Central memory CD4-positive, alpha-beta T cell (primary cell): ENCODE results near the gene LYST.
"Not testable (repeated sequence)": the region's sequence is repeated elsewhere in the genome, so short reads cannot be mapped to it uniquely, and the experiment has no call there.

Experiments used
- DNase-seq: peaks from one replicate; pipeline ENCODE4 v3.0.0; 2022

LYST gene

DNA sequence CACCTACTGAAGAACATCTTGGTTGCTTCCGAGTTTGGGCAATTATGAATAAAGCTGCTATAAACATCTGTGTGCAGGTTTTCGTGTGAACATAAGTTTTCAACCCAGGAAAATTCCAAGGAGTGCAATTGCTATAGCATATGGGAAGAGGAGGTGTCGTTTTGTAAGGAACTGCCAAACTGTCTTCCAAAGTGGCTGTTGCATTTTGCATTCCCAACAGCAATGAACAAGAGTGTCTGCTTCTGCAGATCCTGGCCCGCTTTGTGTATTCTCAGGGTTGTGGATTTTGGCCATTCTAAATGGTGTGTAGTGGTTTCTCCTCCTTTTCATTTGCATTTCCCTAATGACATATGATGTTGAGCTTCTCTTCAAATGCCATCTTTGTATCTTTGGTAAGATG lies 240.9 kb downstream of the LYST start:
- no peak for DNase-seq

DNA sequence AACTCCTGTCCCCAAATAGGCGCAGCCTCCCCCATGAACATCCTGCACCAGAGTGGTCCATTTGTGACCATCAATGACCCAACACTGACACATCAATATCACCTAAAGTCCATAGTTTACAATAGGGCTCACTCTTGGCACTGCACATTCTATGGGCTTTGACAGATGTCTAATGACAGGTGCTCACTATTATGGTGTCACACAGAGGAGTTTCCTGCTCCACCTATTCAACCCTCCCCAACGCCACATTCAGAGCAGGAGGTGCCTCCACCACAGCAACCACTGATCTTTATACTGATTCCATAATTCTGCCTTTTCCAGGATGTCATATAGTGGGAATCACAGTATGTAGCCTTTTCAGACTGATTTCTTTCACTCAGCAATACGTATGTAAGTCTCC lies 241.4 kb downstream of the LYST start:
- DNase-seq, result no peak

DNA sequence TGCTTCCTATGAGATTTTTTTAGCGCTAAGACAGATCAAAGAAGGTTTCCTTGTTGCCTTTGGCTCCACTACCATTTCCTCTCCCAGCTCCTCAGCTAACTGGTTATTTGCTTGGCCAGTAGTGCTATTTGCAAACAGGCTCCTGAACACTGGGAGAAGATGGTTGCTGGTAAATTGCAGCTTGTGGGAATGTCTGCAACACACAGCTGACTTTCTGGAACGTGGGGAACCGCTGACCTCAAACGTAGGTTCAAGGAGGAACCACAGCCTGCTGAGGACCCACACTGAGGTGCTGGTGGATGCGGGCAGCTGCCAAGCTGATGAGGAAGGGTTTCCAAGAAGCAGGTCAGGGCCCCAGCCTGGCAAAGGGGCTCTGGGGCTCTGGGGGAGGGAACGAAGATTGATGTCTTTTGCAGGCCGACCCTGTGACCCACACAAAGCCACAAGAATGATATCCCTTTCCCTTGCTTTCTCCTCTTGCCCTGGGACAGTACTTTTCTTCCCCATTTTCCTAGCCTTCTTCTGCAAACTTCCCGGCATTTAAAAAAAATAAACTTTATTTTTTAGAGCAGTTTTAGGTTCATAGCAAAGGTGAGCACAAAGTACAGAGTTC lies 241.9 kb downstream of the LYST start:
- DNase-seq, result no peak

DNA sequence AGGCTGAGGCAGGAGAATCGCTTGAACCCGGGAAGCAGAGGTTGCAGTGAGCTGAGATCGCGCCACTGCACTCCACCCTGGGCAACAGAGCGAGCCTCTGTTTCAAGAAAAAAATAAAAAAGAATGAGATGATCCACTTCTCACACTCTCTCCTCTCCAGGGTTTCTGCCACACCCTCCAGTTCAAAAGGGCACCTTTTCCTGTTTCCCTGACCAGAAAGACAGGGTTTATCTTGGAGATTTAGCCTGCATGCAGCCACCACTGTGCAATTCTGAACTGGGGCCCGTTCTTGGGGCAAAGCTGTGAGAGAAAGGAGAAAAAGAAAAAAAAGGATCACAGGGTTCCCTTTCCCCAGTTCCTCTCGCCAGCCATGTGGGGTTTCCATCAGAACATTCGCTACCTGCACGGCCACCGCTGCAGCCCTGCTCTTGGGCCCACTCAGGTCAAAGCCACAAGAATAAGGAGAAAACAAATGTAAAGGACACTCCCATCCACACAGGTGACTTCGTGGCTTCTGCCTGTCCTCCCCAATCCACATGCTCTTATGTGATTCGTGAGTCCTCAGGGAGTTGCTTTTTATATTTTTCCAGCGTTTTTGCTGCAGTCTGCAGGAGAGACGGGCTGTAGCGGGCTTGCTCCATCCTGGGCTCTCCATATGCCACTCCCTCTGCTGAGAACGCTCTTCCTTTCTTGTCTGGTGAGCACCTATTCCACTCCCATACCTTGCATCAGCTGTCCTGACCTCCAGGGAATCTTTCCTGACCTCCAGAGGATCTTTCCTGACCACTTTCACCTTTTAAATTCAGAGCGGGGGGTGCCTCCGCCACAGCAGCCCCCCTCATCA lies 243.5 kb downstream of the LYST start:
- no peak for DNase-seq

DNA sequence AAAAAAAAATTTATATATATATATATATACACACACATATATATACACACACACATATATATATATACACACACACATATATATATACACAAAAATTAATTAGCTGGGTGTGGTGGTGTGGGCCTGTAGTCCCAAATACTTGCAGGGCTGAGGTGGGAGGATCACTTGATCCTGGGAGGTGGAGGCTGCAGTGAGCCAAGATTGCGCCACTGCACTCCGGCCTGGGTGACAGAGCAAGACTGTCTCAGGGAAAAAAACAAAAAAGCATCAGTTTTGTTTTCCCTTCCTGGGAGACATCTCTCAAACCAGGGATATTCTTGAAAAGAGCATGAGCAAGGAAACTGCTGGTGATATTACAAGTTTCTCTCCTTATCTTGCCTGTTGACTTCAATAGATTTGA lies 247.6 kb downstream of the LYST start:
- not testable (repeated sequence) for DNase-seq

DNA sequence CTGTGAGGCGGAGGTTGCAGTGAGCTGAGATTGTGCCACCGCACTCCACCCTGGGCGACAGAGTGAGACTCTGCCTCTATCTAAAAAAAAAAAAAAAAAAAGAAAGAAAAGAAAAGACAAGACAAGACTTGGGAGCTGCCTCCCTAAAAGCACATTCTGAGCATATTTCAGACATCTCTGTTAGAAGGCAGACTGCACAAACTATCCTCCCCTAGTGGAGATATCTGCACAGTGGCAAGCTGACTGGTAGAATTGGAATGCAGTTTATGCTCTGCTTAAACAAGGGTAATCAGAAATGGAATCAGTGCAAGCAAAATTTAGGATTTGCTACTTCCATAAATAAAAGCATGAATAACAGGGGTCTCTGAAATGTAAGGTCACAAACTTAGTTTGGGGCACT lies 248.9 kb downstream of the LYST start:
- DNase-seq, result no peak

DNA sequence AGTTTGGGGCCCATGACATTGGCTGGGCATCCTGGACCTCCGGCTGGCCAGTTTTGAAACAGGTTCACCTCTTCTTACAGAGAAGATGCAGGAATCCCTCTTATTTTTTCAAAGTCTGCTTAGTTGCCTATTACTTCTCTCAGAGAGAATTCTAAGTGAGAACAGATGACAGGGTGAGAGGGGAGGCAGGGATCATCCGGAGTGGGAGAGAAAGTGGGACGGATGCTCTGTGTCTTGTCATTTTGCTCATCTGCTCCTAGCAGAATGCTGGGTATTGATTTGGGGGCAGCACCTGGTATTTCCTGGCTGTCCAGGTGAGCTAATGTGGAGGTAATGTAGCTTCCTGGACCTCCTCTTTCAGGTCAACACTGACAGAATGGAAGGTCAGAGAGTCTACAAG lies 249.6 kb downstream of the LYST start:
- DNase-seq, result no peak

DNA sequence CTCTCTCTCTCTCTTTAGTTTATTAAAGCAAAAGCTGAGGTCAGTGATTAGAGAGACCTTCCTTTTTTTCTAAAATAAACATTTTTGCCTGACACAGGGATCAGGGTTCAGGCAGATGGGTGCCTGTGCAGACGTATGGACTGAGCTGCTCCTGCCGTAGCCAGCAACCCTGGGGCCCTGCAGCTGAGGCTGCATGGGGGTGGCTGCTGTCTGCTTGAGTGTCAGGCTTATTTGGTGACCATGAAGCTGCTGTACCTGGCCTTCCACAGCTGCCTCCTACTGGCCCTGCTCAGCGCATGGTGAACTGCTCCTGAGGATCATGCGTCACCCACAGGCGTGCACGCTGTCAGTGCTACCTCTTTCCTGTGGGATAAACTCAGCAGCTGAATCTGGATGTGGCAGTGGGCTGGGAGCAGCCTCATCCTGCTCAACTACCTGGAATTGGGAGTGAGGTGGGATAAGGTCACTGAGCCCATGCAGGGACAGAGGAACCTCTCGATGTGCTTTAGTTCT lies 252.2 kb downstream of the LYST start:
- DNase-seq, result no peak

DNA sequence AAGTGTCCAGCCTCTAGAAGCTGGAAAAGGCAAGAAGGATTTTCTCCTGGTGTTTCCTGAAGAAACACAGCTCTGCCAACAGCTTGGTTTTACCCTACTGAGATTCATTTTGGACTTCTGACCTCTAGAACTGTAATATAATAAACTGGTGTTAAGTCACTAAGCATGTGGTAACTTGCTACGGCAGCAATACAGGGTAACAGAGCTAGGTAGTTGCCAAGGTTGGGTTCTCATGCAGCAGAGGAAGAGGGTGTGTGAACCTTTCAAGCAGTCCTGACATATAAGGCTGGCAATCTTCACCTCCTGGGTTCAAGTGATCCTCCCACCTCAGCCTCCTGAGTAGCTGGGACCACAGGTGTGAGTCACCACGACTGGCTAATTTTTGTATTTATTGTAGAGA lies 253.1 kb downstream of the LYST start:
- no peak for DNase-seq

DNA sequence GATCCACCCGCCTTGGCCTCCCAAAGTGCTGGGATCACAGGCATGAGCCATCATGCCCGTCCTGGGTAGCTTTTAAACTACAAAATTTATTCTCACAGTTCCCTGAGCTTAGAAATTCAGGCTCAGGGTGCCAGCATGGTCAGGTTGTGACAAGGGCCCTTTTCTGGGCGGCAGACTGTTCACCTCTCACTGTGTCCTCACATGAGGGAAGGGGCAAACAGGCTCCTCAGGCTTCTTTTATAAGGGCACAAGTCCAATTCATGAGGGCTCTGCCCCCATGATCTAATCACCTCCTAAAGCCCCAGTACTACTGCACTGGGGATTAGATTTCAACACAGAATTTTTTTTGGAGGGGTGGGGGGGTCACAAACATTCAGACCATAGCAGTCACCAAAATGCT lies 253.9 kb downstream of the LYST start:
- no peak for DNase-seq
